ENCODE data around the gene CLIC6. TPM values are rescaled to one million over a fixed set of nuclear protein-coding genes. Genes with fewer than 3 reads are reported as not detected.

The CLIC6 gene
- total and polyA plus RNA-seq, 2 of the 8 experiments (the other 6 are each of a cell fraction or from before 2014, with no cell fraction given) = 0.42 to 1.3 TPM

- TF ChIP-seq CHD7 (IDR thresholded peaks at IDR 0.05; ENCODE audit: insufficient replicate concordance, low read length) (no peak), SP1 (IDR thresholded peaks at IDR 0.05; ENCODE audit: low read depth, low read length) (no peak), RBBP5 (IDR thresholded peaks at IDR 0.05; ENCODE audit: borderline replicate concordance, low read depth, low read length) (no peak), MAX (IDR thresholded peaks at IDR 0.05) (no peak), EZH2 (IDR thresholded peaks at IDR 0.05; ENCODE audit: low read depth, low read length, severe bottlenecking) (no peak), BCL11A (IDR thresholded peaks at IDR 0.05; ENCODE audit: low read depth in 2 of 2, low read length in 2 of 2) (no peak), RNF2 (IDR thresholded peaks at IDR 0.05; ENCODE audit: borderline replicate concordance, low read depth, low read length, missing control alignments, poor library complexity, severe bottlenecking) (no peak), HDAC6 (IDR thresholded peaks at IDR 0.05; ENCODE audit: low read depth, low read length) (no peak), POLR2A (IDR thresholded peaks at IDR 0.05; ENCODE audit: control extremely low read depth in 1 of 2, low read depth in 2 of 2, low read length in 2 of 2) (no peak), ZNF274 (IDR thresholded peaks at IDR 0.05; ENCODE audit: borderline replicate concordance, extremely low read depth, low read length) (no peak), ASH2L (IDR thresholded peaks at IDR 0.05; ENCODE audit: low read length) (no peak), TEAD4 (IDR thresholded peaks at IDR 0.05; ENCODE audit: low read depth, low read length) (no peak), SP4 (IDR thresholded peaks at IDR 0.05; ENCODE audit: low read length) (no peak)
Measured at GRCh38 chr21:34690793-34691175, 22.0 kb downstream of the CLIC6 start (continued).
